Hematopoietic multipotent progenitor cell treated with erythropoietin and hydrocortisone succinate and interleukin-3 and kit ligand, for 17 days (in vitro differentiated cells): ENCODE measurements around the gene TOPORS.

Source experiments
- DNase-seq: peaks from one replicate; pipeline ENCODE4 v3.0.0-alpha.2; 2015; ENCODE audit warnings: low spot score

Gene TOPORS

GRCh38 chr9:32502464-32502863 is 49.9 kb downstream of the TOPORS start:
- DNase-seq, result no peak

DNA sequence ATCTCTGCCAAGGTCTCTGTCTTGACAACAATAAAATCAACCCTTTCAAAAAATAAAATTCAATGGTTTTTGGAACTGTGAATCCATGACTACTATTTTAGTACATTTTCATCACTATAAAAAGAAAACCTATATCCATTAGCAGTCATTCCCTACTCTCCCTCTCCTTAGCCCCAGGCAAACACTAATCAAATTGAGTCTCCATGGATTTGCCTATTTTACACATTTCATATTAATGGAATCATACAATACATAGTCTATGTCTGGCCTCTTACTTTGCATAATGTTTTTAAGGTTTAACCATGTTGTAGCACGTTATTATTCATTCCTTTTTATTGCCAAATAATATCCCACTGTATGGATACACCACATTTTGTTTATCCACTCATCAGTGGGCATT is 50.5 kb downstream of the TOPORS start:
- DNase-seq, result no peak

DNA sequence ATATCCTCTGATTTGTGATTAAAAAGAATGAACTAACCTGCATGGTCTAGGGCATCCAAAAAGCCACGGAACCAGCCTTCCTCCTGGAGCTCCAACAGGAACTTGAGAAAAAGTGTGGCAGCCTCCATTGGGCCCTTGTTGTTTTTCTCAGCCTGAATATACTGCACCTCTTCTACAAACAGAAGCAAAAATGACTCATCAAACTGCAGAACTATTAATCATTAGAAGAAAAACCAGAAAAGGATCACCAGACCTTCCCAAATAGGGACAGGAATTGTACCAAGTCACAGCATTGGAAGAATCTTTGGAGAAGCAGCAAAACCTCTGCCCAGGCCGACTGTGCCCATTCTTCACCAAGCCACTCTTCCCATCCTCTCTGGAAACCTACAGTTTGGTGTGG is 51.6 kb downstream of the TOPORS start:
- DNase-seq, result no peak

DNA sequence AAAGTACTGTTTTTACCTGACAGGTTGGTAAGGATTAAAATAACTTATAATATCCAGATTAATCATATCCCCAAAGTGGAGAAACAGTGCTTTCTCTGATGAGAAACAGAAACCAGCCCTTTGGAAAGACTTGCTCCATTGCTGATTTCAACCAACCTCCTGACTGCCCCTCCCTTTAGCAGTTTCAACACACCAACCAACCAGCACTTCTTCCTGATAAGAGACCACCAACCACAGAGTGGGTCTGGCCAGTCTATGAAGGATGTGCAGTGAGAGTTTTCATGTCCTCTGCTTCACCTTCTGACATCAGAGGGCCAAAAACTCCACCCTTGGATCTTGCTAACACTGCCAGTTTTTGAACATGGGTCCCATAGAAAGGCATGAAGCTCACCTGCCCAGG is 54.5 kb downstream of the TOPORS start:
- DNase-seq, result no peak

DNA sequence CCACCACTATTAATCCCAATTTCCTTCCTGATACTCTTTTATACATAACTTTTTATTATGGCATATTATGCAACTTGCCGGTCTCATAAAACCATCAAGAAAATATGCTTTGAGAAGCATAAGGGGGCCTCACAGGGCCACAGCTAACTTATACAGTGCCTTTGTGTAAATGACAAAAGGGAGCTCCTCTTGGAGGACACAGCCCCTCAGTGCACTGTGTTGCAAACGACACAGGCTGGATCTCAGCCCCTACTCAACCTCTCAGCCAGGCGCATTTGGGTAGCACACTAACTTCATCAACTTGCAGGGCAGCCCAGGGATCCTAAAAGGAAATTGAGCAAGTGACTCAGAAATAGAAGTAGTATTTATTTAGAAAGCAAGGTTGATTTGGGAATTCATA is 61.8 kb downstream of the TOPORS start:
- DNase-seq, result no peak
